ENCODE data around the gene LHFPL2. TPM values are rescaled to one million over a fixed set of nuclear protein-coding genes. Genes with fewer than 3 reads are reported as not detected.

LHFPL2 gene
- total and polyA plus RNA-seq, 9 of the 15 experiments (the other 6 are each of a cell fraction or from before 2014, with no cell fraction given): 1.0 to 6.6 (median 4.6) TPM

GRCh38 chr5:78667461-78668103 lies 19.0 kb upstream of the LHFPL2 start (continued):
- TF ChIP-seq CUX1 (CRISPR knock-in tag; IDR thresholded peaks at IDR 0.05): peak; percentile 69; the same call in 1 of the 2 replicates
- TF ChIP-seq PHB2 (IDR thresholded peaks at IDR 0.05; ENCODE audit: low read depth): no peak
- TF ChIP-seq SMARCE1 (IDR thresholded peaks at IDR 0.05): peak; percentile 56; the same call in 1 of the 2 replicates
- peak; percentile 71 for TF ChIP-seq DPF2 (IDR thresholded peaks at IDR 0.05)
- TF ChIP-seq HDAC1 (IDR thresholded peaks at IDR 0.05): peak in 1 of 2 experiments; percentile 56; a peak in 1 of 4 replicates
- peak; percentile 79; the same call in 1 of the 2 replicates for TF ChIP-seq THRAP3 (IDR thresholded peaks at IDR 0.05; ENCODE audit: borderline replicate concordance)
- TF ChIP-seq ZNF384 (IDR thresholded peaks at IDR 0.05; ENCODE audit: low read depth, low read length): peak; percentile 89
- TF ChIP-seq MBD2 (IDR thresholded peaks at IDR 0.05; ENCODE audit: borderline replicate concordance, low read depth): no peak
- peak; percentile 65 for TF ChIP-seq EGR1 (conservative IDR thresholded peaks at IDR 0.05)
- peak; percentile 83; the same call in 1 of the 2 replicates for TF ChIP-seq LEF1 (IDR thresholded peaks at IDR 0.05)
- TF ChIP-seq NBN (IDR thresholded peaks at IDR 0.05; ENCODE audit: low read depth): peak; percentile 40; the same call in 1 of the 2 replicates
- peak; percentile 50; the same call in 1 of the 2 replicates for TF ChIP-seq NFE2 (IDR thresholded peaks at IDR 0.05; ENCODE audit: low read depth)
- TF ChIP-seq NR2C1 (IDR thresholded peaks at IDR 0.05): peak; percentile 78
- peak; percentile 62 for TF ChIP-seq NR2C1 (tag; IDR thresholded peaks at IDR 0.05)
- 0 out of 2 replicates have a peak, but pooled peaks have one; percentile 22 for TF ChIP-seq ARID3A (IDR thresholded peaks at IDR 0.05; ENCODE audit: borderline replicate concordance, low read depth, low read length)
- TF ChIP-seq ZNF263 (CRISPR knock-in tag; IDR thresholded peaks at IDR 0.05; ENCODE audit: borderline replicate concordance): peak; percentile 87
- no peak for TF ChIP-seq SETDB1 (IDR thresholded peaks at IDR 0.05; ENCODE audit: low read length)
- TF ChIP-seq, protein P1, sequence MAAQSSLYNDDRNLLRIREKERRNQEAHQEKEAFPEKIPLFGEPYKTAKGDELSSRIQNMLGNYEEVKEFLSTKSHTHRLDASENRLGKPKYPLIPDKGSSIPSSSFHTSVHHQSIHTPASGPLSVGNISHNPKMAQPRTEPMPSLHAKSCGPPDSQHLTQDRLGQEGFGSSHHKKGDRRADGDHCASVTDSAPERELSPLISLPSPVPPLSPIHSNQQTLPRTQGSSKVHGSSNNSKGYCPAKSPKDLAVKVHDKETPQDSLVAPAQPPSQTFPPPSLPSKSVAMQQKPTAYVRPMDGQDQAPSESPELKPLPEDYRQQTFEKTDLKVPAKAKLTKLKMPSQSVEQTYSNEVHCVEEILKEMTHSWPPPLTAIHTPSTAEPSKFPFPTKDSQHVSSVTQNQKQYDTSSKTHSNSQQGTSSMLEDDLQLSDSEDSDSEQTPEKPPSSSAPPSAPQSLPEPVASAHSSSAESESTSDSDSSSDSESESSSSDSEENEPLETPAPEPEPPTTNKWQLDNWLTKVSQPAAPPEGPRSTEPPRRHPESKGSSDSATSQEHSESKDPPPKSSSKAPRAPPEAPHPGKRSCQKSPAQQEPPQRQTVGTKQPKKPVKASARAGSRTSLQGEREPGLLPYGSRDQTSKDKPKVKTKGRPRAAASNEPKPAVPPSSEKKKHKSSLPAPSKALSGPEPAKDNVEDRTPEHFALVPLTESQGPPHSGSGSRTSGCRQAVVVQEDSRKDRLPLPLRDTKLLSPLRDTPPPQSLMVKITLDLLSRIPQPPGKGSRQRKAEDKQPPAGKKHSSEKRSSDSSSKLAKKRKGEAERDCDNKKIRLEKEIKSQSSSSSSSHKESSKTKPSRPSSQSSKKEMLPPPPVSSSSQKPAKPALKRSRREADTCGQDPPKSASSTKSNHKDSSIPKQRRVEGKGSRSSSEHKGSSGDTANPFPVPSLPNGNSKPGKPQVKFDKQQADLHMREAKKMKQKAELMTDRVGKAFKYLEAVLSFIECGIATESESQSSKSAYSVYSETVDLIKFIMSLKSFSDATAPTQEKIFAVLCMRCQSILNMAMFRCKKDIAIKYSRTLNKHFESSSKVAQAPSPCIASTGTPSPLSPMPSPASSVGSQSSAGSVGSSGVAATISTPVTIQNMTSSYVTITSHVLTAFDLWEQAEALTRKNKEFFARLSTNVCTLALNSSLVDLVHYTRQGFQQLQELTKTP (IDR thresholded peaks at IDR 0.05; ENCODE audit: low read depth in 1 of 2, partially characterized antibody in 2 of 2): peak in 1 of 2 experiments; percentile 69

All from K562 (cell line).